Measurements from ENCODE around the gene RAET1L. TPM values are rescaled to one million over a fixed set of nuclear protein-coding genes. Genes with fewer than 3 reads are reported as not detected.

Gene RAET1L
- total RNA-seq, 1 experiment from 2014 or later, result not detected

DNA sequence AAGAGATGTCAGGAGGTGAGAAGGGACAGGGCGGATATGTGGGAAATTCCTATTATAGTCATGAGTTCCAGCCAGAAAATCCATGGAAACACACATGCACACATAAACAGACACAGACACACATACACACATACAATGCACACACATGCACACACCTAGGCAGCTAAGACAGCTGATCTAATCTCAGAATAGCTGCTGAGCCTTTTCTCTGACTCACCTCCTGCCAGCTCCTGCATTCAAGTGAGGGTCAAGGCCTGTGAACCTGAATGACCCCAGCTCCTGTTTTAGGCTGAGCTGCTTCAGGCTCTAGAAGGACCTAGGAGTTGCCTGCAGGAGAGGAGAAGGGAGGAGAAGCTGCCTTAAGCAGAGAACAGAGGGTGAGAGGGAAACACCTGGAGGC, 21.6 kb upstream of the RAET1L start:
- POLR2A ChIA-PET (ENCODE audit: low non-redundant PET), result no interaction called here
- intact Hi-C loops (cut with micrococcal nuclease; ENCODE audit: unreplicated experiment), result no loop called here

GRCh38 chr6:150044621-150045145, 19.4 kb upstream of the RAET1L start:
- H3K4me3 ChIP-seq (ENCODE audit: low read depth, low read length, poor library complexity, severe bottlenecking), result no peak overlapping the region
- no peaks in the 10 kb centered on the region for H3K9me3 ChIP-seq (ENCODE audit: low read depth, low read length, poor library complexity, severe bottlenecking)
- H3K4me1 ChIP-seq (ENCODE audit: insufficient read depth, low read length, poor library complexity, severe bottlenecking), result no peaks in the 10 kb centered on the region
- BruUV-seq (replicated peaks), result no TSS peak
- ChIA-PET CTCF (no interaction called here), POLR2A (ENCODE audit: low non-redundant PET) (no interaction called here)
- no peaks in the 10 kb centered on the region for H3K36me3 ChIP-seq (ENCODE audit: insufficient read depth, low read length, poor library complexity, severe bottlenecking)
- intact Hi-C loops (cut with micrococcal nuclease; ENCODE audit: unreplicated experiment), result no loop called here
- H3K27me3 ChIP-seq (replicated peaks; ENCODE audit: insufficient read depth, low read depth, low read length, poor library complexity), result peaks cover 30% of the 10 kb centered on the region
- TF ChIP-seq, protein P1, sequence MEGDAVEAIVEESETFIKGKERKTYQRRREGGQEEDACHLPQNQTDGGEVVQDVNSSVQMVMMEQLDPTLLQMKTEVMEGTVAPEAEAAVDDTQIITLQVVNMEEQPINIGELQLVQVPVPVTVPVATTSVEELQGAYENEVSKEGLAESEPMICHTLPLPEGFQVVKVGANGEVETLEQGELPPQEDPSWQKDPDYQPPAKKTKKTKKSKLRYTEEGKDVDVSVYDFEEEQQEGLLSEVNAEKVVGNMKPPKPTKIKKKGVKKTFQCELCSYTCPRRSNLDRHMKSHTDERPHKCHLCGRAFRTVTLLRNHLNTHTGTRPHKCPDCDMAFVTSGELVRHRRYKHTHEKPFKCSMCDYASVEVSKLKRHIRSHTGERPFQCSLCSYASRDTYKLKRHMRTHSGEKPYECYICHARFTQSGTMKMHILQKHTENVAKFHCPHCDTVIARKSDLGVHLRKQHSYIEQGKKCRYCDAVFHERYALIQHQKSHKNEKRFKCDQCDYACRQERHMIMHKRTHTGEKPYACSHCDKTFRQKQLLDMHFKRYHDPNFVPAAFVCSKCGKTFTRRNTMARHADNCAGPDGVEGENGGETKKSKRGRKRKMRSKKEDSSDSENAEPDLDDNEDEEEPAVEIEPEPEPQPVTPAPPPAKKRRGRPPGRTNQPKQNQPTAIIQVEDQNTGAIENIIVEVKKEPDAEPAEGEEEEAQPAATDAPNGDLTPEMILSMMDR (conservative IDR thresholded peaks at IDR 0.05; ENCODE audit: low read depth, low read length), result no peak
- no peak for TF ChIP-seq EZH2 (IDR thresholded peaks at IDR 0.05; ENCODE audit: borderline replicate concordance, low read depth, low read length, poor library complexity, severe bottlenecking)
- H3K27ac ChIP-seq (ENCODE audit: low read depth, low read length, poor library complexity, severe bottlenecking), result no peak overlapping the region
- DNase-seq (ENCODE audit: low spot score), result no peak

More for the DNA sequence above, 21.6 kb upstream of the RAET1L start:
- no peak overlapping the region for H3K27ac ChIP-seq (ENCODE audit: low read depth, low read length, poor library complexity, severe bottlenecking)
- H3K4me3 ChIP-seq (ENCODE audit: low read depth, low read length, poor library complexity, severe bottlenecking), result no peak overlapping the region
- TF ChIP-seq EZH2 (IDR thresholded peaks at IDR 0.05; ENCODE audit: borderline replicate concordance, low read depth, low read length, poor library complexity, severe bottlenecking), result no peak
- TF ChIP-seq, protein P1 (conservative IDR thresholded peaks at IDR 0.05; ENCODE audit: low read depth, low read length), result no peak
- CTCF ChIA-PET, result no interaction called here
- no peak for DNase-seq (ENCODE audit: low spot score)
- no TSS peak for BruUV-seq (replicated peaks)
- no peaks in the 10 kb centered on the region for H3K9me3 ChIP-seq (ENCODE audit: low read depth, low read length, poor library complexity, severe bottlenecking)
- peaks cover 18% of the 10 kb centered on the region for H3K27me3 ChIP-seq (replicated peaks; ENCODE audit: insufficient read depth, low read depth, low read length, poor library complexity)
- H3K4me1 ChIP-seq (ENCODE audit: insufficient read depth, low read length, poor library complexity, severe bottlenecking), result no peaks in the 10 kb centered on the region
- H3K36me3 ChIP-seq (ENCODE audit: insufficient read depth, low read length, poor library complexity, severe bottlenecking), result no peaks in the 10 kb centered on the region

DNA sequence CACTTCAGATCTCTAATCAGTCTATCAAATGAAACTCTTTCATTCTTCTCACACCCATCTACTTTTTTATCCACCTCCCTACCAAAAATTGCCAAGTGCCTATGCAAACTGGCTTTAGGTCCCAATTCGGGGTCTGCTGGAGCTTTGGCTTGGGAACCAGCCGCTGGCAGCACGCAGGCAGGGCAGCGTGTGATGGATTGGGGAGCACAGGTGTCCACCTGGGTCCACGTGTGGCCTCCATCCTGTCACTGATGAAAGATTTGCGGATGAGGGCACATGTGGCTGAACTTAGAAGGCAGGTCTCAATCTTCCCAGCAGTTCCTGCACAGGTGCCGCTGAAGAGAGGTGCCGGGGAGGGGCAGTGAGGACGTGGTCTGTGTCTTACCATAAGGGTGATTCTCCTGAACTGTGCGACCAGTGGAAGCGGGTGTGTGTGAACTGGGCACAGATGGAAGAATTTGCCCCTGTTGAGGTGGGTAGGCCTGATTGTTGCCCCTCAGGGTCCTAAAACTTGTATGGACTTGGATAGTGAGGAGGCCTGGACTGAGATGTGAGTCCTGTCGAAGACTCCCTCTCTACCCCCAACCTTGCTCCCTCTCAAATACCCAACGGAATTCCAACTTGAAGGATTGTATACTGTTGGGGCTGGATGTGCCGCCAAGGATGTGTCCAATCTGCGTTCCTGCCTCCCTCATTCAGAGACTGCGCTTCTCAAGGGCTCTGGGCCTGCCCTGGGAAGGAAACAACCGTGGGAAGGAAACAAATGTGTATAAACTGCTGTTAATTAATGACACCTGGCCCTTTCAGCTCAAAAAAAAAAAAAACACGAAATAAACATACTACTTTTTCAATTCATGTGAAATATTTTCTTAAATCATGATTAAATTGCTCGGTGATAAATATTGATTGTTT, 18.4 kb upstream of the RAET1L start:
- H3K9me3 ChIP-seq (ENCODE audit: low read depth, low read length, poor library complexity, severe bottlenecking), result no peaks in the 10 kb centered on the region
- intact Hi-C loops (cut with micrococcal nuclease; ENCODE audit: unreplicated experiment), result no loop called here
- BruUV-seq (replicated peaks), result no TSS peak
- peaks cover 39% of the 10 kb centered on the region for H3K27me3 ChIP-seq (replicated peaks; ENCODE audit: insufficient read depth, low read depth, low read length, poor library complexity)
- POLR2A ChIA-PET (ENCODE audit: low non-redundant PET), result no interaction called here
- DNase-seq (ENCODE audit: low spot score), result no peak
- H3K4me3 ChIP-seq (ENCODE audit: low read depth, low read length, poor library complexity, severe bottlenecking), result no peak overlapping the region
- no peak overlapping the region for H3K27ac ChIP-seq (ENCODE audit: low read depth, low read length, poor library complexity, severe bottlenecking)
- TF ChIP-seq EZH2 (IDR thresholded peaks at IDR 0.05; ENCODE audit: borderline replicate concordance, low read depth, low read length, poor library complexity, severe bottlenecking), result no peak
- TF ChIP-seq, protein P1 (conservative IDR thresholded peaks at IDR 0.05; ENCODE audit: low read depth, low read length), result no peak
- CTCF ChIA-PET, result no interaction called here
- no peaks in the 10 kb centered on the region for H3K36me3 ChIP-seq (ENCODE audit: insufficient read depth, low read length, poor library complexity, severe bottlenecking)
- no peaks in the 10 kb centered on the region for H3K4me1 ChIP-seq (ENCODE audit: insufficient read depth, low read length, poor library complexity, severe bottlenecking)

Data from A673 (cell line).